ENCODE data around the gene C11orf24.
"Not testable (repeated sequence)": the region's sequence is repeated elsewhere in the genome, so short reads cannot be mapped to it uniquely, and the experiment has no call there.

The C11orf24 gene

DNA sequence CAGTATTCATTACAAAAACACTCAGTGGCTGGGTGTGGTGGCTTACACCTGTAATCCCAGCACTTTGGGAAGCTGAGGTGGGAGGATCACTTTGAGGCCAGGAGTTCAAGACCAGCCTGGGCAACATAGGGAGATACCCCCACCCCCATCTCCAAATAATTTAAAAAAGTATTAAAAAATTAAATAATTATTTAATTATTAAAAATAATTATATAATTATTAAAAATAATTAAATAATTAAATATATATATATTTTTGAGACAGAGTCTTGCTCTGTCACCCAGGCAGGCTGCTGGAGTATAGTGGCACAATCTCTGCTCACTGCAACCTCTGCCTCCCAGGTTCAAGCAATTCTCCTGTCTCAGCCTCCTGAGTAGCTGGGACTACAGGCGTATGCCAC is 27.9 kb downstream of the C11orf24 start:
- FAIRE-seq = not testable (repeated sequence)

DNA sequence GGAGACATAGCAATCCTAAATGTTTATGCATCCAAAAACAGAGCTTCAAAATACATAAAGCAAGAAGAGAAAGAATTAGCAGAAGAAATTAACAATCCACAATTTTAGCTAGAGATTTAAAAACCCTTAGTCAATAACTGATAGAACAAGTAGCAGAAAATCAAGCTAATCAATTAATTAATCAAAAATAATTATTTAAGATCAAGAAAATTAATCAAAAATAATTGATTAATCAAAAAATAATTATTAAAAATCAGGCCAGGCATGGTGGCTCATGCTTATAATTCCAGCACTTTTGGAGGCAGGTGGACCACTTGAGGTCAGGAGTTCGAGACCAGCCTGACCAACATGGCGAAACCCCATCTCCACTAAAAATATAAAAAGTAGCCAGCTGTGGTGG is 29.2 kb downstream of the C11orf24 start:
- FAIRE-seq = no peak

DNA sequence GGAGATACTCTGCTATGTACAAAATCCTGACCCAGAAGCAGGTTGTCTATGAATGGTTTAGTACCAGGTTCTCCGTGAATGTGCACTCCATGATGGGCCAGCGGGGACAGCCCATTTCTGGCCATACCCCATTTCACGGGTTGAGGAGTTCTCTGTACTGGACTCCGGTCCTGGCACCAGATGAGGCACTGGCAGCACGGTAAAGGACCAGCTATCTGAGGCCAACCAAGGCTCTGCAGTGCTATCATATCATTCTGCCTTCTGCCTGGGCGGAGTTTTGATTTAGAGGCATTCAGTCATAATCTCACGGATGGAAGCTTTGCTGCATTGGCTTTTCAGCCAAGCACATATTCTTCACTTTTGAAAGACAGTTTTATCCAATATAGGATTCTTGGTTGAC is 40.2 kb downstream of the C11orf24 start:
- FAIRE-seq = no peak

DNA sequence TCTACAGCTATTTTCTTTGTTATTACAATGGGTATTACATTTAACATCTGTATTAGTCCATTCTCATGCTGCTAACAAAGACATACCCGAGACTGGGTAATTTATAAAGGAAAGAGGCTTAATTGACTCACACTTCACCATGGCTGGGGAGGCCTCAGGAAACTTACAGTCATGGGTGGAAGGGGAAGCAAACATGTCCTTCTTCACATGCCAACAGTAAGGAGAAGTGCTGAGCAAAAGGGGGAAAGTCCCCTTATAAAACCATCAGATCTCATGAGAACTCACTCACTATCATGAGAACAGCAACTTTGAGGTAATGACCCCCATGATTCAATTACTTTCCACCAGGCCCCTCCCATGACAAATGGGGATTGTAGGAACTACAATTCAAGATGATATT is 42.2 kb downstream of the C11orf24 start:
- FAIRE-seq = no peak

DNA sequence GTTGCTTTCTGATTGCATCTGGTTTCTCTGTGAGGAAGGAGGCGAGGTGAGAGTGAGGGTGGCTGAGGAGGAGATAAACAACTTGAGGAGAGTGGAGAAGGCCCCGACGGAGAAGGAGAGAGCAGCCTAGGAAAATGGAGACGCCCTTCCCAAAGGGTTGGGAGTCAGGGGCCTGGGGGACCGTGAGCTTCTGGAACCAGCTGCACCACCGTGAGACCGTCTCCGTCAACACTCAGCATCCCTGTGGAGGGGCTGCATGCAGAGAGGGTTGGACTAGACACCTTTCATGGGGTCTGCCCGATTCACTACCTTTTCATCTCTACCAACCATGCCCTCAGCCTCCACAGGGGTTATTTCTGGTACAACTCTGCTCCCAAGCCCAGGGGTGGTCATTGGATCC is 45.4 kb downstream of the C11orf24 start:
- no peak for FAIRE-seq

DNA sequence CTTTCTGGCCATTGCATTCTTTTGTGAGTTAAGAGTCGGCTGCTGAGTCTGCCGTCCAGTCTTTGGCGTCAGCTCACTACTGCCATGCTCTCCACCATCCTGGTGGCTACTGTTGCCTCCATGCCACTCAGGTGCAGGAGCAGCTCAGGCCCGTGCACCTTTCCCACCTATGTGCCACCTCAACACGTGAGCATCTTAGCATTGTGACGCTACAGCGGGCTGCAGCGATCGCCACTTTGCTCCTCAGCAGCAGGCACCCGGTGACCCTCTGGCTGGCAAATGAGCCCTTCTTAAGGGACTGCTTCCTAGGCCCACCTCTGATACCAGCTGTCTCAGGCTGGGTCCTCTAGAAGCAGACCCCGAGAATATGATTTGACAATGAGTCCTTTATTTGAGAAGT is 47.2 kb downstream of the C11orf24 start:
- no peak for FAIRE-seq

DNA sequence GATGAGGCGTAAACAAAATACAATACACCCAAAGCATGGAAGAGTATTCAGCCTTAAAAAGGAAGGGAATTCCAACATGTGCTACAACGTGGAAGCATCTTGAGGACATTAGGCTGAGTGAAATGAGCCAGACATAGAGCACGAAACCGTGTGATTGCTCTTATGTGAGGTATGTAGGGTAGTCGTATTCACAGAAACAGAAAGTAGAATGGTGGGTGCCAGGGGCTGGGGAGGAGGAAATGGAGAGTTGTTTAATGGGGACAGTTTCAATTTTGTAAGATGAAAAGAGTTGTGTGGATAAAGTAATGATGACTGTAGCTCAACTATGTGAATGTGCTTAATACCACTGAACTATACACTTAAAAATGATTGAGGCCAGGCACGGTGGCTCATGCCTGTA is 48.5 kb downstream of the C11orf24 start:
- no peak for FAIRE-seq

DNA sequence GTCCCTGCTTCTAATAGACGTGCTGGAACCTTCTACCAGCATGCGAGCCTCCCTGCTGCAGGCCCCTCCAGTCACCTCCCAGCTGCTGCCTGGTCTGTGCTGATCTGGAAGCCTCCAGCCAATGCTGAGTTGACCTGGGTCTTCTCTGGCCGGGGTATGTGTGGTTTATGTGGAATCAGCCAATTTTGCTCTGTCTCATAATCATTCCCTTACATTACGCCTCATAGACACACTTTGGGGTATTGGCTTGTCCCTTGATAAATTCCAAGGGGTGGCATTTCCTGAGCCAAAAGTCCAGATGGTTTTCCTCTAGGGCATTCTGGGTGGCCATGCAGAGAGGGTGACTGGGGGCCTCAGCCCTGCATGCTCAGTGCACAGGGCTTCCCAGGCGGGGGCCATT is 50.4 kb downstream of the C11orf24 start:
- FAIRE-seq = no peak

DNA sequence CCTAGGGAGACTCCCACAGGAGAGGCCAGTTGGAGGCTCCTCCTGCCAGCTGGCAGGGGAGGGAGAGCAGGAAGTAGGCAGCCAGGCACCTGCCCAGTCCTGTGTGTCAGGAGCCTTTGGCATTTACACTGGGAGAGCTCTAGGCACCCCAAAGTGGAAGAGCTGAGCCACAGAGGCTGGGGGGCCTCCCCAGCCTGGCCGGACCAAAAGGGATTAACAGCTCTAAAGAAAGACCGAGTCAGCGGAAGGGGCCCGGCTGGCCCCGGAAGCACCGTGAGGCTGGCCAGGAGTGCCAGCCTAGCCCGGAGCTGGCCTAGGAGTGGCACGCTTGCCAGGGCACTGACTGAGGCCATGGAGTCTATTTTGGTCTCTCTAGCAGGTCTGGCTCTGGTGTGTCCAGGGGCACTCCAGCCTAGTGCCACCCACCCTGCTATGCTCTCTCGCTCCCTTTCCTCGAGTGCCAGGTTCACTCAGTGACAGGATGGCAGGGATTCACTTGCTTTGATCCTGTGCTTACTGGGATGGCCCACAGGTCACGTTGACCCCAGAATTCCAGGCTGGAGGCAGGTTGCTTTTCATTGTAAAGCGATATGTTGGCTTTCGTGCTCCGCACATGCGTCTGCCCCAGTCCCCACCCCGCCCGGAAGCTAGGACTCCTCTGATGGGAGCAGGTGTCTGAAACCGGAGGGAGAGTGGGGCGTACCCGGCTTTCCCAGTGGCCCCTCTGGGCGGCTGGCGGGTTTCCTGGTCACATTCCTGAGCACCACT is 55.4 kb downstream of the C11orf24 start:
- FAIRE-seq = no peak

DNA sequence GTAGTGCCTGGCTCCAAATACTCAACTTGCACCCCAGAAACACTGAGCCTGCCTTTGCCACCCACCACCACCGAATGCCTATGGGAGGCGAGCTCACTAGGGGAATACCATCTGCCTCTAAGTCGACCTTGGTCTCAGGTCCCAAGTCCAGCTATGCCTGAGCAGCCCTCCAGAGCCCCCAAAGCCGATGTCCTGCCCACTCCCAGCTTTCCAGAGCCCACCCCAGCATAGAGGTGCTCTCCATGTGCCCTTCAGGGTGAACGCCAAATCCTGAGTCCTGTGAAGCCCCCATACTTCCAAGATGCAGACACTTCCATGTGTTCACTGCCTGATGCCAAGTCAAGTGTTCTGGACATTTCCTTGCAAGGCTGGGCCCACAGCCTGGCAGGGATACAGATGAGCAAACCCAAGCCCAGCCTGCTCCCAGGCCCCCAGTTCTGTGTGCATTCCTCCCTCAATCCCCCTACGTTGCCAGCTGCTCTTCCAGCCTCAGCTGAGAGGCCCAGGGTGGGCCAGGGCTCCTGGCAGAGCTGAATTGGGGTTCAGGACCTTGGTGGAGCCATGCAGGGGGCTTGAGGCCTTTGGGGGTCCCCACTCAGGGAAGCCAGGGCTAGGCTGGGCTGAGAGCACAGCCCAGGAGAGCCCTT is 56.1 kb downstream of the C11orf24 start:
- no peak for FAIRE-seq

DNA sequence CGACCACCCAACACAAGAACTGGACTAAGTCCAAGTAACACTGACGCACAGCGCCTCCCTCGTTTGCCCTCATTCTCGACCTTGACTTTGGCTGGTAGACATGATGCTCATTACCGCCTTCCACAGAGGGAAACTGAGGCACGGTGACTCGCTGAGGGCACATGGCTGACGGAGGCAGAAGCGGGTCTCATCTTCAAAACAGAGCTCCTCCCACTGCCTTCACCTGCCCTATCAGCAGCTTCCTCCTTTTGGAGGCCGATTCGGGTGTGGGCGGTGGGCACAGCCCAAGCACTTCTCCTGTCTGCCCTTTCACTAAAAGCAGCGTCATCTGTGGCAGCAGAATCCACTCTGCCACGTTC is 56.7 kb downstream of the C11orf24 start:
- no peak for FAIRE-seq

DNA sequence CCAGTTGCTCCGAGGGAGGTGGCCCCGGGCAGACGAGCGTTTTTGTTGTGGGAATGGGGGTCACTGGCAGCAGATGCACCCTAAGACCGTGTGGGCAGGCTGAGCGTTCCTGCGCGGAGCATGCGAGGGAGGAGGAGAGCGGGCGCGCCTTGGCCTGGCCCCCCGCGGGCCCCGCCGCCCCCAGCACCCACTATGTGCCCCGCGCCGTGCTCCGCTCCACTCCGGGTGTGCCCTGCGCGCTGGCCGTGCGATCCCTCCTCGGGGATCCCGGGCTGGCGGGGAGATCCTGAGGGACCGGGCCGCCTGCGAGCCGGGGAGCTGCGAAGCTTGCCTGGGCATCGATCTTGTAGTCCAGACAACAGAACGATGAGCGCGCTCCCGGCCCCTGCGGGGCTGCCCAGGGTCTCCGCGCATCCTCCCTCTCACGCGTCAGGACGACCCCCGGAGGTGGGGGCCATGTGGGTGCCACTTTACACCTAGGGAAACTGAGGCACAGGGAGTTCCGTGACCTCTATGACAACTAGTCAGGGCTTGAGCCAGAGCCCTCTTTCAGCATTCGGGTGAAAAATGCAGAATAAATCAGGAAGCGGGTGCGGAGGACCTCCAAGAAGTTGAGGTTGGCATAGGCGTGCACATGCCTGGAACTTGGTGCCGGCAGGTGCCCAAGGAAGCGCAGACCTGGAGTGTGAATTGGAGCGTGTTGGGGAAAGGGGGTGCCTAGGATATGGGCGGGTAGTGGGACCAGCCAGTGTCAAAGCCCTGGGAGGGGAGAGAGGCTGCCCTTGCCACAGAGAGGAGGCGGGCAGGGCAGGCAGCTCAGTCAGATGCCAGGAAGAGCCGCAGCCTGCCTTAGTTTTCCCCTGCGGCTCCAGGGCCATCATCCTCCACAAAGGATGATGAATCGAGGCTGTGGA is 57.3 kb downstream of the C11orf24 start:
- no peak for FAIRE-seq

DNA sequence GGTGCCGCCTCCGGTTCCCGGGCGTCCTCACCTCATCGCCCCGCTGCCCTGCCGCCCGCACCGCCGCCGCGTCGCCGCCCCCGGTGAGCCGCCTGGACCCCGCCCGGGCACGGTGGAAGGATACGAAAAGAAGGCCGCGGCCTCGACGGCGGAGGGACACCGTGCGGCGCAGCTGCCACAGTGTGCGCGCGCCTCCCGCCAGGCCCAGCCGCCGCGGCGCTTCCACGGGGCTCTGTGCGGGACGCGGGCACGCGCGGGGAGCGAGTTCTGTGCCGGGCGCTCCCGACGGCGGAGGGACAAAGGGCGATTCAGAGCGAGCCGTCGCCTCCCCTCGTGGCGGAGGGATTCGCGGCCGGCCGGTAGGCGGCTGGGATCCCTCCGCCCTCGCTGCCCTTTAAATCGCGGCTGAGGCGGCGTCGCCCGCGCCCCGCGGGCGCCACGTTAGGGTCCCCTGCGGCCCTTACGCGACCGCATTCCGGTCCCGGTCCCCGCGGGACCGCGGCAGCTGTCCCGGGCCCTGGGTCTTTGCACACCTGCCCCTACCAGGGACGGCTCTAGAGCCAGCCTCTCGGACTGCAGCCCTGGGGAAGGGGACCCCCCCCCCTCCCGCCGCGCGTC is 58.1 kb downstream of the C11orf24 start:
- no peak for FAIRE-seq

DNA sequence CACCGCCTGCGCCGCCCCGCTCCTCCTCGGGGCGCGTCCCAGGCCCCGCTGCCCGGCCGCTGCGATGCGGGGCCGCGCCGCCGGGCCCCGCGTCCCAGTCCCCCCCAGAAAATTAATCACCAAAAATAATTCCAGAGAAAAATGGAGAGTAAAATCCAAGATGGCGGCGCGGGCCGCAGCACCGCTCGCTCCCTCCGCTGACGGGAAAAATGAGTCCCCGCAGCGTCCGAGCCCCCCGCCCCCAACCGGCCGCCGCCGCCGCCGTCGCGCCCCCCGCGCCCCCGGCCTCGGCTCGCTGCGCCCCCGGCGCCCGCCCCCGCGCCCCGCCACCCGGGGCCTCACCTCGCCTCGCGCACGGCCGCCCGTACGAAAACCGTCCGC is 58.6 kb downstream of the C11orf24 start, which contains the start of gene KMT5B:
Gene KMT5B, minus strand, starts transcription at position 162 of the 381 bp plus-strand sequence. CDS start 23,220 bp downstream, outside the sequence.
- FAIRE-seq = no peak

DNA sequence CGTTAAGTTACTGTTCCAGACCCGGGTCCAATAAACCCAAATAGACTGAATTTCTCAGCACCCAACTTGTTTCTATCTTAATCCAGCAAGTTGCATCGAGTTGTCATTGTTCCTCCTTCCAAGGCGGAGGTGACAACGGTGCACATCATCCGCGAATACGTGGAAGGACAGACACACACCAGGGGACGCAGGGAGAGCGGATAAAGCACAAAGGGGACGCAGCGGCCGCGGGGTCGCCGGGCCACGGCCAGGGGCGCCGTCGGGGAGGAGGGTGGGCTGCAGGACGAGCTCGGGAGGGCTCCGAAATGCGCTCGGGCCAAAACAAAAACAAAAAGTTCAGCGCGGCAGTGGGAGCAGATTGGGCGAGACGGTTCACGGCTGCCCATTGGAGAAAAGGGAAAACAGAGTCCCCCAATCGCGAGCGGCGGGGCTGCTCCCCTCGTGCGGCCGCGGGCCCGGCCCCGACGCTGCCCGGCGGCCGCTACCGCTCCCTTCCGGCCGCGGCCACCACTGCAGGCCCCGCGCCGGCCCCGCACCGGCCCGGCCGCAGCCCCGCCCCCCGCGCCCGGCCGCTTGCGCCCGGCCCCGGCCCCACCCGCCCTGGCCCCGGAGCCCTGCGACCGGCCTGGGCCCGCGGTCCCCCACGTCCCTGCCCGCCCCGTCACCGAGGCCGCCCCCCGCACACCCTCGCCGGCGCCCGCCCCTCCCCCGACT is 59.2 kb downstream of the C11orf24 start:
- FAIRE-seq = no peak

DNA sequence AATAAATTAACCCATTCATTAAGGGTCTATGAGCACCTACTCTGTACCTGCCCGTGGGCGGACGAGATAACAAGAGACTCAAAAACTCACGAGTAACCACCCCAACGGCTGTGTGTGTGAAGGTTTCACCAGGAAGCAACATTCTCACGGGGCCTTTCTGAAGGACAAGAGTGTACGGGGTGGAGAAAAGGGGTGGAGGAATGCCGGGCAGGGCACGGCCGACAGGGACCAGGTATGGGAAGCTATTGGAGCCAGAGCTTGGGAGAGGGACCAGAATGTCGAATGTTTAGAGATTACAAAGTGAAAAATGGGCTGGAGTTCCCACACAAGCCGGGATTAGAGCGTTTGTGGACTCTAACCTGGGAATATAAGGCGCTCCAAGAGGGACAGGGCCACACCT is 60.2 kb downstream of the C11orf24 start:
- FAIRE-seq = no peak
